ENCODE data around the gene SPAG5. TPM values are rescaled to one million over a fixed set of nuclear protein-coding genes. Genes with fewer than 3 reads are reported as not detected.
A peak's percentile ranks its signal among the peaks of the same experiment; 100 is the strongest.

SPAG5 gene
- total RNA-seq, 1 experiment from 2014 or later = 219 TPM

DNA sequence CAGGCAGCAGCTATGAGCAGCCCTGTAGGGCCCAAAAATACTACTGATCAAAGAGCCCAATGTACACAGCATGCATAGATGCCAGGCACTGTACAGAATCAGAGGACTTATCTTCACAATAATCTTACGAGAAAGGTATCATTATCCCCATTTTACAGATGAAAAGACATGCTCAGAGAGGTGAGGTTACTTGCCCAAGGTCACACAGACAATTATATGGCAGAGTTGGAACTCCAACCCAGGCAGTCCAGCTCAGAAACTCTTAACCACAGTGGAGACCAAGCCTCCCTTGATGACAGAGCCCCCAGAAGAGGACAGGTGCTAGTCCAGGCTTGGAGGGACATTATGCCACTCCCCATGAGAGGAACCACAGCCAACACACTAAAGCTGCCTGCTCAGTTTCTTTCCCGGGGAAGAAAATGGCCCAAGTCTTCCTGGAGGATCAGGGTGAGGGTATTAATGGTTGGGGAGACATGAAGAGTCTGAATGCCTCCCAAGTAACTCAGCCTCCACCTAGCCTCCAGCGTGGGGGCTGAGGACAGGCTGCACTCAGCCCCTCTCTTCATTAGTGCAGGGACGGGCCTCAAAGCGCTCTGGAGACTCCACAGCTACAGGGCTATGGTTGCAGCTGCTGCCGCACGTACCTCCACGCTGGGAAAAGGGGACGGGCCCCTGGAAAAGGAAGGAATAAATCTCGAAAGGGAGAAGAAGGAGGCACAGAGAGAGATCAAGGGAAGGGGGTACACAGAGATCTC lies 47.2 kb downstream of the SPAG5 start:
- ChIA-PET POLR2A (ENCODE audit: low non-redundant PET) (no interaction called here), CTCF (no interaction called here)
- TSS peak; percentile 22 for BruUV-seq (replicated peaks)
- Histone ChIP-seq H3K27ac (ENCODE audit: low read depth, low read length, poor library complexity, severe bottlenecking) (peak overlapping the region; percentile 78), H3K36me3 (ENCODE audit: insufficient read depth, low read length, poor library complexity, severe bottlenecking) (peaks cover 21% of the 10 kb centered on the region), H3K27me3 (replicated peaks; ENCODE audit: insufficient read depth, low read depth, low read length, poor library complexity) (no peaks in the 10 kb centered on the region), H3K4me1 (ENCODE audit: insufficient read depth, low read length, poor library complexity, severe bottlenecking) (peaks cover 29% of the 10 kb centered on the region), H3K9me3 (ENCODE audit: low read depth, low read length, poor library complexity, severe bottlenecking) (no peaks in the 10 kb centered on the region), H3K4me3 (ENCODE audit: low read depth, low read length, poor library complexity, severe bottlenecking) (peak overlapping the region; percentile 97)
- DNase-seq (ENCODE audit: low spot score) = peak; percentile 35
- intact Hi-C loops (cut with micrococcal nuclease; ENCODE audit: unreplicated experiment) = loop anchor here (2.0 kb wide), 1 partner anchor 19 kb away; the partner anchor contains the start of gene PIGS
- no peak for TF ChIP-seq EZH2 (IDR thresholded peaks at IDR 0.05; ENCODE audit: borderline replicate concordance, low read depth, low read length, poor library complexity, severe bottlenecking)
- TF ChIP-seq, protein P1, sequence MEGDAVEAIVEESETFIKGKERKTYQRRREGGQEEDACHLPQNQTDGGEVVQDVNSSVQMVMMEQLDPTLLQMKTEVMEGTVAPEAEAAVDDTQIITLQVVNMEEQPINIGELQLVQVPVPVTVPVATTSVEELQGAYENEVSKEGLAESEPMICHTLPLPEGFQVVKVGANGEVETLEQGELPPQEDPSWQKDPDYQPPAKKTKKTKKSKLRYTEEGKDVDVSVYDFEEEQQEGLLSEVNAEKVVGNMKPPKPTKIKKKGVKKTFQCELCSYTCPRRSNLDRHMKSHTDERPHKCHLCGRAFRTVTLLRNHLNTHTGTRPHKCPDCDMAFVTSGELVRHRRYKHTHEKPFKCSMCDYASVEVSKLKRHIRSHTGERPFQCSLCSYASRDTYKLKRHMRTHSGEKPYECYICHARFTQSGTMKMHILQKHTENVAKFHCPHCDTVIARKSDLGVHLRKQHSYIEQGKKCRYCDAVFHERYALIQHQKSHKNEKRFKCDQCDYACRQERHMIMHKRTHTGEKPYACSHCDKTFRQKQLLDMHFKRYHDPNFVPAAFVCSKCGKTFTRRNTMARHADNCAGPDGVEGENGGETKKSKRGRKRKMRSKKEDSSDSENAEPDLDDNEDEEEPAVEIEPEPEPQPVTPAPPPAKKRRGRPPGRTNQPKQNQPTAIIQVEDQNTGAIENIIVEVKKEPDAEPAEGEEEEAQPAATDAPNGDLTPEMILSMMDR (conservative IDR thresholded peaks at IDR 0.05; ENCODE audit: low read depth, low read length) = no peak

DNA sequence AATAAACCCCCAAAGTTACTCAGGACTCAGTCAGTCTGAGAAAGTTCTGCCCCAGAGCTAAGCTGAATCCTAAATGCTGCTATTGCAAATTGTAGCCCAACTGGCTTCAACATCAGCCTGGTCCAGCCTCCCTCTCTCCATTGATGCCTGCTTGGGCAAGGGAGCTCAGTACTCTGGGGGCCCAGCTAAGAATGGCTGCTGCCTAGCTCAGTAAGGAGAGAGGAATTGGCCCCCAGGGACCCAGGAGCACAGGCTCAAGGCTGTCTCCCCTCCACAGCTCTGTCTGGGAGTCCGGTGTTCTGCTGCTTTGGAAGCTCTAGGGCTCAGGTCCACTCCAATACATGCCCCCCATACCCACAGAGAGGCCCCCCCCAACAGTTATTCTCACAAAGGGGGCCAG lies 48.0 kb downstream of the SPAG5 start:
- no peak for DNase-seq (ENCODE audit: low spot score)
- H3K4me3 ChIP-seq (ENCODE audit: low read depth, low read length, poor library complexity, severe bottlenecking) = peak overlapping the region; percentile 97
- H3K36me3 ChIP-seq (ENCODE audit: insufficient read depth, low read length, poor library complexity, severe bottlenecking) = peaks cover 16% of the 10 kb centered on the region
- BruUV-seq (replicated peaks) = no TSS peak
- no peak overlapping the region for H3K27ac ChIP-seq (ENCODE audit: low read depth, low read length, poor library complexity, severe bottlenecking)
- TF ChIP-seq, protein P1 (conservative IDR thresholded peaks at IDR 0.05; ENCODE audit: low read depth, low read length) = no peak
- TF ChIP-seq EZH2 (IDR thresholded peaks at IDR 0.05; ENCODE audit: borderline replicate concordance, low read depth, low read length, poor library complexity, severe bottlenecking) = no peak
- no peaks in the 10 kb centered on the region for H3K9me3 ChIP-seq (ENCODE audit: low read depth, low read length, poor library complexity, severe bottlenecking)
- H3K4me1 ChIP-seq (ENCODE audit: insufficient read depth, low read length, poor library complexity, severe bottlenecking) = peaks cover 29% of the 10 kb centered on the region
- POLR2A ChIA-PET (ENCODE audit: low non-redundant PET) = no interaction called here
- H3K27me3 ChIP-seq (replicated peaks; ENCODE audit: insufficient read depth, low read depth, low read length, poor library complexity) = no peaks in the 10 kb centered on the region
- CTCF ChIA-PET = no interaction called here
- intact Hi-C loops (cut with micrococcal nuclease; ENCODE audit: unreplicated experiment) = no loop called here

DNA sequence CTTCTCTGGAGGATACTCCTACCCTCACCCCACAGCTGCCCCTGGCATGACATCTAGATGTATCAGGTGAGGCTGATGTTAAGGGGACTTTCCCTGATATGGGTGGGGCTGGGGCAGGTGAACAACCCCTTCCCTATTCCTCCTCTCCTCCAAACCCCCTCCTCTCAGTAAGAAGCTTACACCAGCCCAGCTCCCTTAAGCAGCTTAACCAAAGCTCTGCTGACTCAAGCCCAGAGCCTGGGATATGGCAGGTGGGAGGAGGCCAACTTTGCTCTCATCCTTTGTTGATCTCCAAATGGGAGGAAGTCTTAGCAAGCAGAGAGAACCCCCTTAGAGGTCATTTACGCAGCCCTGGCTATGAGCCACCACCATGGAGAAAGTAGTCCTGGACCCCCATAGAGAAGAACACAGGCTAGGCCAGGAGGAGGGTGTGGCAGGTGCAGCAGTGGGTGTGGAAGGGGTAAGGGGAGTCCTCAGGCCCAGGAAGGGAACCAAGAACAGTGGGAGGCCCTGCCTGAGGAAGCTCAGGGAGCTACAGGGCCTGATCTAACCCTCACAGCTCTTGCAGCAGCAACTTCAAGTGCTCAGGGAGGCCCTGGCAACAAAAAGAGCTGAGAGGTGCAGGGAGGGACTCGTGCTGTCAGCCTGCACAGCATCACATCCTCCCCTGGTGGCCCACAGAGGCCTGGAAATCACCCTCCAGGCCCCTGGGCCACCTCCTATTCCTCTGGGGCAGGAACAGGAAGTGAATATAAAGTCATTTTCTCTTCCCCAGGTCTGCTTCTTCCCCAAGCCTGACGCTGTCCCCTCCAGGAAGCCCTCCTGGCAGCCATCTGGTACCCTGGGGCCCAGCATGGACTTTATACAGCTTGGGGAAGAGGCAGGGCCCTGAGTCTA lies 49.3 kb downstream of the SPAG5 start:
- ChIA-PET CTCF (no interaction called here), POLR2A (ENCODE audit: low non-redundant PET) (no interaction called here)
- Histone ChIP-seq H3K9me3 (ENCODE audit: low read depth, low read length, poor library complexity, severe bottlenecking) (no peaks in the 10 kb centered on the region), H3K4me3 (ENCODE audit: low read depth, low read length, poor library complexity, severe bottlenecking) (no peak overlapping the region), H3K27me3 (replicated peaks; ENCODE audit: insufficient read depth, low read depth, low read length, poor library complexity) (no peaks in the 10 kb centered on the region), H3K4me1 (ENCODE audit: insufficient read depth, low read length, poor library complexity, severe bottlenecking) (peaks cover 29% of the 10 kb centered on the region), H3K36me3 (ENCODE audit: insufficient read depth, low read length, poor library complexity, severe bottlenecking) (peaks cover 15% of the 10 kb centered on the region), H3K27ac (ENCODE audit: low read depth, low read length, poor library complexity, severe bottlenecking) (peak overlapping the region; percentile 56)
- no peak for DNase-seq (ENCODE audit: low spot score)
- BruUV-seq (replicated peaks) = no TSS peak
- no peak for TF ChIP-seq EZH2 (IDR thresholded peaks at IDR 0.05; ENCODE audit: borderline replicate concordance, low read depth, low read length, poor library complexity, severe bottlenecking)
- TF ChIP-seq, protein P1 (conservative IDR thresholded peaks at IDR 0.05; ENCODE audit: low read depth, low read length) = no peak
- intact Hi-C loops (cut with micrococcal nuclease; ENCODE audit: unreplicated experiment) = no loop called here

All from A673 (cell line).